GM10266 (cell line): Measurements from ENCODE around the gene SPIRE1.
"Not testable (repeated sequence)": the region's sequence is repeated elsewhere in the genome, so short reads cannot be mapped to it uniquely, and the experiment has no call there.

Experiments
- DNase-seq: peaks from one replicate; pipeline ENCODE4 v3.0.0; 2012; ENCODE audit errors: extremely low spot score
- TF ChIP-seq, protein P1 (sequence below): IDR thresholded peaks from 2 replicates; pipeline ENCODE4 v1.5.1; 2012; ENCODE audit warnings: mild to moderate bottlenecking, low read depth; ENCODE audit not compliant: control insufficient read depth, insufficient read depth; ENCODE audit errors: missing control alignments

Gene SPIRE1

GRCh38 chr18:12645751-12646203, 12.1 kb downstream of the SPIRE1 start:
- TF ChIP-seq, protein P1, sequence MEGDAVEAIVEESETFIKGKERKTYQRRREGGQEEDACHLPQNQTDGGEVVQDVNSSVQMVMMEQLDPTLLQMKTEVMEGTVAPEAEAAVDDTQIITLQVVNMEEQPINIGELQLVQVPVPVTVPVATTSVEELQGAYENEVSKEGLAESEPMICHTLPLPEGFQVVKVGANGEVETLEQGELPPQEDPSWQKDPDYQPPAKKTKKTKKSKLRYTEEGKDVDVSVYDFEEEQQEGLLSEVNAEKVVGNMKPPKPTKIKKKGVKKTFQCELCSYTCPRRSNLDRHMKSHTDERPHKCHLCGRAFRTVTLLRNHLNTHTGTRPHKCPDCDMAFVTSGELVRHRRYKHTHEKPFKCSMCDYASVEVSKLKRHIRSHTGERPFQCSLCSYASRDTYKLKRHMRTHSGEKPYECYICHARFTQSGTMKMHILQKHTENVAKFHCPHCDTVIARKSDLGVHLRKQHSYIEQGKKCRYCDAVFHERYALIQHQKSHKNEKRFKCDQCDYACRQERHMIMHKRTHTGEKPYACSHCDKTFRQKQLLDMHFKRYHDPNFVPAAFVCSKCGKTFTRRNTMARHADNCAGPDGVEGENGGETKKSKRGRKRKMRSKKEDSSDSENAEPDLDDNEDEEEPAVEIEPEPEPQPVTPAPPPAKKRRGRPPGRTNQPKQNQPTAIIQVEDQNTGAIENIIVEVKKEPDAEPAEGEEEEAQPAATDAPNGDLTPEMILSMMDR: no peak
- no peak for DNase-seq

DNA sequence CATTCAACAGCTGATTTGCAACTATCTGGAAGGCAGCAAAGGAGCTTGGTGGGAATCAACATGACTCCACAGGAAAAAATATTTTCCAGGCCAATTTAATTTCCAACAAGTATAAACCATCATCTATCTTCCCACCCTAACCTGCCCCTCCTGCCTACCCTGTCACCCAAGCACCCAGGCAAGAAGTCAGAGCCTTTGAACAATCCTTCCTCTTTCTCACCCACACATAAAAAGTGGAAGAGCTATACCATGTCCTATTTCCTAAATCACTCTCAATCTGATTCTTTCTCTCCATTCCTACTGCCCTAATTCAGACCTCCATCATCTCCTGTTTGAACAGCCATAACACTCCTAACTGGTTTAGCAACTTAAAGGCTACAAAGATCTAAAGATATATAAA, 12.7 kb downstream of the SPIRE1 start:
- TF ChIP-seq, protein P1: no peak
- DNase-seq: no peak

GRCh38 chr18:12643756-12644155, 14.2 kb downstream of the SPIRE1 start:
- DNase-seq: not testable (repeated sequence)

DNA sequence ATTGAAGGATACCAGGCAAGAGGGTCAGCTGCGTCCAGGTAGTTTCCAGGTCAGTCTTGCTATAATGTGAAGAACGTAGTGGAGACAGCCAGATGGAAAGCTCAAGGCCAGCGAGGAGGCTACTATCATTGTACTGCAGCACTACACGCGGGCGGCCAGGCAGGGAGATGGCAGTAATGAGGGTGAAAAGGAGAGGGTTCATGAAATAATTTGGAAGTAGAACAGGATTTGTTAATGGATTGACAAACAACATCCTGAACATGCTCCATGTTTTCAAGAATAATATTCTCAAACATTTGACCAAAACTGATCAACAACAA, 17.1 kb downstream of the SPIRE1 start:
- TF ChIP-seq, protein P1: no peak

GRCh38 chr18:12639990-12640880, 17.7 kb downstream of the SPIRE1 start:
- DNase-seq: no peak
- TF ChIP-seq, protein P1: no peak

More for the DNA sequence above, 17.1 kb downstream of the SPIRE1 start:
- no peak for DNase-seq

- DNase-seq: no peak
- TF ChIP-seq, protein P1: no peak
Measured at GRCh38 chr18:12638644-12639124, 19.2 kb downstream of the SPIRE1 start.

- TF ChIP-seq, protein P1: no peak
- no peak for DNase-seq
Measured at GRCh38 chr18:12637901-12638643, 19.8 kb downstream of the SPIRE1 start.
